HS-27A (cell line): ENCODE data around the gene LRRC32.
"Not testable (repeated sequence)": the region's sequence is repeated elsewhere in the genome, so short reads cannot be mapped to it uniquely, and the experiment has no call there.

Source experiments
- DNase-seq: peaks from one replicate; pipeline ENCODE4 v3.0.0-alpha.2; 2012; ENCODE audit warnings: low read depth, missing footprints

LRRC32 gene

GRCh38 chr11:76629116-76629852 lies 41.3 kb downstream of the LRRC32 start:
- no peak for DNase-seq

- no peak for DNase-seq
Measured at GRCh38 chr11:76628408-76628947, 42.1 kb downstream of the LRRC32 start.

GRCh38 chr11:76627606-76628005 lies 42.9 kb downstream of the LRRC32 start:
- DNase-seq = no peak

- no peak for DNase-seq
Measured at GRCh38 chr11:76626921-76627401, 43.6 kb downstream of the LRRC32 start.

GRCh38 chr11:76626266-76626665 lies 44.3 kb downstream of the LRRC32 start:
- no peak for DNase-seq

- DNase-seq = no peak
Measured at GRCh38 chr11:76625472-76626186, 44.9 kb downstream of the LRRC32 start.

GRCh38 chr11:76624500-76625379 lies 45.8 kb downstream of the LRRC32 start:
- no peak for DNase-seq

GRCh38 chr11:76623884-76624419 lies 46.6 kb downstream of the LRRC32 start:
- DNase-seq = no peak

- no peak for DNase-seq
Measured at GRCh38 chr11:76623171-76623883, 47.2 kb downstream of the LRRC32 start.

GRCh38 chr11:76622493-76623094 lies 48.0 kb downstream of the LRRC32 start:
- no peak for DNase-seq

- DNase-seq = no peak
Measured at GRCh38 chr11:76621868-76622267, 48.7 kb downstream of the LRRC32 start.

GRCh38 chr11:76621466-76621865 lies 49.1 kb downstream of the LRRC32 start:
- DNase-seq = no peak

GRCh38 chr11:76620489-76620888 lies 50.1 kb downstream of the LRRC32 start:
- DNase-seq = peak; percentile 39

- not testable (repeated sequence) for DNase-seq
Measured at GRCh38 chr11:76619801-76620200, 50.7 kb downstream of the LRRC32 start.

- no peak for DNase-seq
Measured at GRCh38 chr11:76617553-76618265, 52.8 kb downstream of the LRRC32 start.

GRCh38 chr11:76616676-76617552 lies 53.6 kb downstream of the LRRC32 start:
- no peak for DNase-seq

- DNase-seq = no peak
Measured at GRCh38 chr11:76615950-76616349, 54.6 kb downstream of the LRRC32 start.

GRCh38 chr11:76614471-76615179 lies 55.9 kb downstream of the LRRC32 start:
- DNase-seq = no peak
